Sciatic nerve (tissue), 2 donors: ENCODE data around the gene SBK3. TPM values are rescaled to one million over a fixed set of nuclear protein-coding genes. Genes with fewer than 3 reads are reported as not detected.
"Not testable (repeated sequence)": the region's sequence is repeated elsewhere in the genome, so short reads cannot be mapped to it uniquely, and the experiment has no call there.

ENCODE experiments used
- ATAC-seq: fragments of 200-7000 bp; cut with Tn5 transposase; one replicate; pipeline ENCODE4 v1.9.1; 2020; ENCODE audit warnings: mild to moderate bottlenecking, moderate library complexity
- DNase-seq: peaks from one replicate; pipeline ENCODE4 v3.0.0-alpha.2; 2020; ENCODE audit warnings: low spot score
- intact Hi-C: fragments of 100-400 bp; cut with DNase I; formaldehyde crosslinking; loops from one replicate; pipeline ENCODE4 v1.14.2; 2022
- total RNA-seq: library from RNA; stranded (reverse); fragmentation: NEBNext Ultra II Directional; extraction: Animal tissue kit (Norgen Biotek cat#: 25700); gene quantifications from one replicate; pipeline ENCODE4 v1.2.1, GENCODE V29; 2021
- donor health status: DM: no; HTN: no; CAD: no.
- donor health status: DM: no; HTN: no; CAD: no.

Gene SBK3
- total RNA-seq, 1 donor from 2014 or later = 0.53 TPM

DNA sequence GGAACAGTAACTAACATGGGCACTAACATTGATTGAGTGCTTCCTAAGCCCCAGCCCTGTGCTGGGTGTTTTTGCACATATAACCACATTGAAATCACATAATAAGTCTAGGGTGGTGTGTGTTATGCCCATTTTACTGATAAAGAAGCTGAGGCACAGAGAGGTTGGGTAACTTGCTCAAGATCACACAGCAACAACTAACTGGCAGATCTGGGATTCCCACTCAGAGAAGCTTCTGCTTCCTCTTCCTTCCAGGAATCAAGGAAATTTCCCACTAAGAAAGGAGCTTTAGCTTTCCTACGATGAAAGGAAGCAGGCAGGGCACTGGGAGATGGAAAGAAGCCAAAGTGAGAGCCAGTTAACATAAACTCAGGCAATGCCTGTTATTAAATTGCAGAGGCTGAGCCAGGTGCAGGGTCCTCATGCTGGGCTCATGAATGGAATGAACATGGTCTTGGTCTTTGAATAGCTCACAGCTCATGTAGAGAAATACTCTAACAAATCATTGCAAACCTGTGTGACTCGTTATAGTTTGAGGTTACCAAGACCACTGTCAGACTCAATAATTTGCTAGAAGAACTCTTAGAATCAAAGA lies 47.0 kb downstream of the SBK3 start:
- DNase-seq (no peak), ATAC-seq (no peak)
- intact Hi-C loops = no loop called here

DNA sequence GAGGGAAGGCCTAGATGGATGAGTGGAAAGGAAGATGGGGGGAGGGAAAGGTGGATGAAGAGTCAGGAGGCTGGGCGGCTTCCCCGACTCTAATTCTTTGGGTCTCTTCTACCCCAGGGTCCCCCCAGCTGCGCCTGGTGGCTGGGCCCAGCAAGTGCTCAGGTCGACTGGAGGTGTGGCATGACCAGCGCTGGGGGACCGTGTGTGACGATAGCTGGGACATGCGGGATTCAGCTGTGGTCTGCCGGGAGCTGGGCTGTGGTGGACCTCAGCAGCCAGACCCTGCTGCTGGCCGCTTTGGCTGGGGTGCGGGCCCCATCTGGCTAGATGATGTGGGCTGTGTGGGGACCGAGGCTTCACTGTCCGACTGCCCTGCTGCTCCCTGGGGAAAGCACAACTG lies 47.6 kb downstream of the SBK3 start:
- no peak for DNase-seq
- intact Hi-C loops = no loop called here
- no peak for ATAC-seq

DNA sequence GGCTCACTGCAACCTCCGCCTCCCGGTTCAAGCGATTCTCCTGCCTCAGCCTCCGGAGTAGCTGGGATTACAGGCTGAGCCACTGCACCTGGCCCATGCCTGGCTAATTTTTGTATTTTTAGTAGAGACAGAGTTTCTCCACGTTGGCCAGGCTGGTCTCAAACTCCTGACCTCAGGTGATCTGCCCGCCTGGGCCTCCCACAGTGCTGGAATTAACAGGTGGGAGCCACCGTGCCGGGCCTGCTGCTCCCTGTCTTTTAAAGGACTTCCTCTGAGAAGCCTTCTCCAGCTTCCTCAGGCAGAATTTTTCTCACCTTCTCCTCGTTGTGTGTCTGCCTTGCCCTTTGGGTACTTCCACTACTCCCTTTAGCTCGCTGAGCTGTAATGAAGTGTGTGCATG lies 48.5 kb downstream of the SBK3 start:
- ATAC-seq, intact Hi-C loops, DNase-seq: not testable (repeated sequence)

DNA sequence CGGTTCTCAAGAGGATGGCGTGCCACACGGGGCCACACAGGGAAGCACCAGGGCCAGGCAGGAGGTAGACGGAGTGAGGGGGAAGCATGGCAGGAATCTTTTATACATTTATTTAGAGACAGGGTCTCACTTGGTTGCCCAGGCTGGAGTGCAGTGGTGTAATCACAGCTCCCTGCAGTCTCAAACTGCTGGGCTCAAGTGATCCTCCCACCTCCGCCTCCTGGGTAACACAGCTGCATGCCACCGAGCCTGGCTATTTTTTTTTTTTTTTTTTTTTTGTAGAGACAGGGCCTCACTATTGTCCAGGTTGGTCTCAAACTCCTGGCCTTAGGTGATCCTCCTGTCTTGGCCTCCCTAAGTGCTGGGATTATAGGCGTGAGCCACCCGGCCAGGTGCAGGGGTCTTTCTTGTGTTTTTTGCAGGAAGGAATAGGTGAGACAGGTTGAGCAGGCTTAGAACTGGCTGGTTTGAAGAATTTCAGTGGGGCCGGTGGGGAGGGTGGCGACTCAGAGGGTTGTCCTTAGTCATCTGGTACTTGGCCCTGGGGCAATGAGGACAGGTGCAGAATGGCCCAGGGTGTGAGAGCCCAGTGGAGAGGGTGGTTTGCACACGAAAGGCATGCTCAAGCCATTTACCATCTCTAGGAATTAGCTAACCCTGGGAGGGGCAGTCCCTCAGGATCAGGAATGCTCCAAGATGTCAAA lies 49.5 kb downstream of the SBK3 start:
- intact Hi-C loops = no loop called here
- no peak for DNase-seq

DNA sequence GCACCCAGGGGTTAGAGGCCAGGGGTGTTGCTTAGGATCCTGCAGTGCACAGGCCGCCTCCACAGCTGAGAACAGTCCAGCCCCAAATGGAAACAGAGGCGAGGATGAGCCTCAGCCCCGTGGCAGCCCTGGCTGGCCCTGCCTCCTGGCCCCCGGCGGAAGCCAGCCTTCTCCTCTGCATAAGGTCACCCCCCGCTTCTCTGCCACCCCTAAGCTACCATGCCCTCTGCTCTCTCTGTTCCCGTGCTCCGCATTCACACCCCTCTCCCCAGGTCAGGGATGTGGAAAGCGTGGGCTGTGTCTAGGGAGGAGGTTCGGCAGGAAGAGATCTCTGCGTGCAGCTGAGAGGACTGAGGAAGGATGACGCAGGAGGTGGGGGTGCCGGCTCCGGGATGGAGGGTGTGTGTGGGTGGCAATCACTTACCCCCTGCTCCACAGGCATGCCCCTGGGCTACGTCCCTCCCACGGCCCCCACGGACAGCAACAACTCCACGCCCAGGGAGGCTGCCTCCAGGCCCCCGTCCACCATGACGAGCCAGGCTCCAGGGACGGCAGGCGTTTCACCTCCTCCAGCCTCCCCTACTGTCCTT lies 51.1 kb downstream of the SBK3 start:
- intact Hi-C loops = no loop called here
- DNase-seq = peak; percentile 75
- ATAC-seq = peak; percentile 82

More for the DNA sequence above, 49.5 kb downstream of the SBK3 start:
- ATAC-seq = no peak

DNA sequence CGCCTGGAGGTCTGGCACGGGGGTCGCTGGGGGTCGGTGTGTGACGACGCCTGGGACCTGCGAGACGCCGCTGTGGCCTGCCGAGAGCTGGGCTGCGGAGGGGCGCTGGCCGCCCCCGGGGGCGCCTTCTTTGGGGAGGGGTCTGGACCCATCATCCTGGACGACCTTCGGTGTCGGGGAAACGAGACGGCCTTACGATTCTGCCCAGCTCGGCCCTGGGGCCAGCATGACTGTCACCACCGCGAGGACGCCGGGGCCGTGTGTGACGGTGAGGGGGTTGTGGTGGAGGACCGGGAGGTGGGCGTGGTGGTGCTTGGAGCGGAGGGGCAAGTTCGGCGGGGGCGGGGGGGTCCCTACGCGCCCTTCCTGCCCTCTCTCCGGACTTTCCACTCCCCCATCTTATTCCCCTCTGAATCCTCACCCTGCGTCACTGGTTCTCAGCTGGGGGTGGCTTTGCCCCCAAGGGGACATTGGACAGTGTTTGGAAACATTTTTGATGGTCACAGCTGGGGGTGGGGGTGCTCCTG lies 51.6 kb downstream of the SBK3 start:
- ATAC-seq (peak; percentile 10), DNase-seq (no peak)
- intact Hi-C loops = no loop called here

DNA sequence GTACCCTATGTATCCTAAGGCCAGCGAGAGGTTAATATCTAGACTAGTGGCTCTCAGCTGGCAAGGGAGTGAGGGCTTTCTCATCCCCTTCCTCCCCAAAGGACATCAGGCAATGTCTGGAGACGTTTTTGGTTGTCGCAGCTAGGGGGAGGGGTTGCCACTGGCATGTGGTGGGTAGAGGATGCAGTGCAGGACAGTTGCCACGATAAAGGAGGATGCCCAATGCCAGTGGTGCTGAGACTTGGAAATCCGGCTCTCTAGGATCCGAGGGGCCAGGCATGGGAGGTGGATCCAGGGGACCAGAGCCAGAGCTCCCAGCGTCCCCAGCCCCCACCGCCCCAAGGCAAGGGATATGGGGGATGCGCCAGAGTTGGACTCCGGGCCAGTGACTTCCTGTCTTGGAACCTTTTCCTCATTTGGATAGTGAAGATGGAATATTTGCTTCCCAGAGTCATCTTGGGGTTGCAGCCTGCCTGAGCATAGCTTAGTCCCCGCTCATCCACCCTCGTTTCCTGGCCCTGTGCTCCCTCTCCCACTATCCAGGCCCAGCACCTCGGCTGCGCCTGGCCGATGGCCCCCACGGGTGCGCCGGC lies 52.2 kb downstream of the SBK3 start:
- ATAC-seq (peak; percentile 0), DNase-seq (no peak)
- intact Hi-C loops = no loop called here

DNA sequence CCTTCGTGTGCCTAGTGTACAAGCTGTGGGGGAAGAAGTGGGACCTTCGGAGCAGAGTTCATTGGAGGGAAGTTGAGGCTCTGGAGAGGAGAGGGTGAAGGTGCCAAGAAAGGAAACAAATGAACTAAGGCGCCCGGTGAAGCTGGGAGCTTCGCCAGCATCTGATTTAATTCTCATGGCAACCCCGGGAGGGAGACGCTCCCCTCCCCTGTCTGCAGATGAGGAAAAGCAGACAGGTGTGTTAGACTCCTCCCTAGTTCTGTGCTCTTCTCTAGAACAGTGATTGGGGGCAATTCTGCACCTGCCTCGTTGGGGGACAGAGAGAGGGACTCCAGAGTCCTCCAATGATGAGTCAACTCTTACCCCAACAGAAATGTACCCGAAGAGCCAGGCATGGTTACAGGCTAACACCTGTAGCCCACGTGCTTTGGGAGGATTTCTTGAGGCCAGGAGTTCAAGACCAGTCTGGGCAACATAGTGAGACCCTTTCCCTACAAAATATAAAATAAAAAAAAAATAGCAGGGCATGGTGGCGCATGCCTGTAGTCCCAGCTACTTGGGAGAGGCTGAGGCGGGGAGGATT lies 52.9 kb downstream of the SBK3 start:
- no peak for ATAC-seq
- no peak for DNase-seq
- intact Hi-C loops = no loop called here

DNA sequence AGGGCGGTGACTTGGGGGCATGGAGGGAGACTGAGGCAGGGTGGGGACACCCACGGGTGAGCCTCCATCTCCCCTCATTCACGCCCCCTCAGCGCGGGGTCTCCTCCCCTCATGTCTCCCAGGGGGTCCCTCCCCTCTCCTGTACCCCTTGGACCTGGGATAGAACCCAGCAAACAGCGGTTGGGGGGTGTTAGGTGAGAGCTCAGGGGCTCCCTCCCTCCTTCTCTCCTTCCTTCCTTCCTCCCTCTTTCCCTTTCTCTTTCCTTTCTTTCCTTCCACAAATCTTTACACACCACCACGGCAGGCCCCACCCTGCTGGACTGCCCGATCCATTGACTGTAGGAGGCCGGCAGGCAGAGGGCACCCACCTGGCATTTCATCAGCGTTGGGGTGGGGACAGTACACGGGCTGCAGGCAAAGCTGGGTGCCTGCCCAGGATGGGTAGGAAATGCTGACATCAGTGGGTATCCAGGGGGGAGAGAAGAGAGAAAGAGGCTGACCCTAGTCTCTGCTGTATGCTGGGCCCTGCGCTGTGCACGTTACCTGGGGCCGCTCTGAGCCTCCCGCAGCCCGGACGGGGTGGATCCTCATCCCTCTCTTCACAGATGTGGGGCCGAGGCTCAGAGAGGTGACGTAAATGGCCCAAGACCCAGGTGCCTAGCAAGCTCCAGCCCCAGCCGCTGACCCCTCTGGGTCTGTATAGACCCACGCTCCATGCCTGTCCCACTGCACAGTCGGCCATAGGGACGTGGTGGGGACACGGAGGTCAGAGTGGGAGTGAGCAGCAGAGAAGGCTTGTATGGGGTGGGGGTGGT lies 53.6 kb downstream of the SBK3 start:
- ATAC-seq (no peak), DNase-seq (no peak)
- intact Hi-C loops = no loop called here

Other genes with a start within 250 kb of the SBK3 start
- gene TMEM150B, start 220.2 kb downstream of the SBK3 start, total RNA-seq = 5.1 TPM
- 18.1 TPM for gene KMT5C, start 205.7 kb downstream of the SBK3 start, total RNA-seq
- gene COX6B2, start 190.8 kb downstream of the SBK3 start, total RNA-seq = 0.31 TPM
- gene GARIN5B, start 182.3 kb downstream of the SBK3 start, total RNA-seq = not detected
- gene IL11, start 175.1 kb downstream of the SBK3 start, total RNA-seq = 0.45 TPM
- not detected for gene TMEM190, start 168.7 kb downstream of the SBK3 start, total RNA-seq
- gene TMEM238, start 161.3 kb downstream of the SBK3 start, total RNA-seq = 2.9 TPM
- gene RPL28, start 159.6 kb downstream of the SBK3 start, total RNA-seq = 902 TPM
- 17.1 TPM for gene UBE2S, start 137.8 kb downstream of the SBK3 start, total RNA-seq
- gene SHISA7, start 102.2 kb downstream of the SBK3 start, total RNA-seq = 9.0 TPM
- 35.7 TPM for gene ISOC2, start 83.9 kb downstream of the SBK3 start, total RNA-seq
- not detected for gene C19orf85, start 80.8 kb downstream of the SBK3 start, total RNA-seq
- 9.0 TPM for gene ZNF628, start 68.9 kb downstream of the SBK3 start, total RNA-seq
- 11.5 TPM for gene NAT14, start 60.4 kb downstream of the SBK3 start, total RNA-seq
- gene SSC5D, start 57.1 kb downstream of the SBK3 start, total RNA-seq = 13.5 TPM
- gene SBK2, start 8.4 kb downstream of the SBK3 start, total RNA-seq = not detected
- gene ZNF579, start 35.3 kb upstream of the SBK3 start, total RNA-seq = 14.3 TPM
- gene FIZ1, start 54.0 kb upstream of the SBK3 start, total RNA-seq = 11.7 TPM
- 18.9 TPM for gene ZNF524, start 54.7 kb upstream of the SBK3 start, total RNA-seq
- gene ZNF865, start 60.1 kb upstream of the SBK3 start, total RNA-seq = 15.9 TPM
- gene ZNF784, start 79.0 kb upstream of the SBK3 start, total RNA-seq = 4.0 TPM
- 42.2 TPM for gene ZNF580, start 95.5 kb upstream of the SBK3 start, total RNA-seq
- gene ZNF581, start 98.1 kb upstream of the SBK3 start, total RNA-seq = 17.2 TPM
- 14.0 TPM for gene CCDC106, start 102.7 kb upstream of the SBK3 start, total RNA-seq
- gene U2AF2, start 109.5 kb upstream of the SBK3 start, total RNA-seq = 127 TPM
- 87.6 TPM for gene EPN1, start 129.7 kb upstream of the SBK3 start, total RNA-seq
- not detected for gene NLRP9, start 192.9 kb upstream of the SBK3 start, total RNA-seq
- not detected for gene RFPL4A, start 213.6 kb upstream of the SBK3 start, total RNA-seq
- not detected for gene RFPL4AL1, start 223.6 kb upstream of the SBK3 start, total RNA-seq